ENCODE measurements around the gene EMP1. TPM values are rescaled to one million over a fixed set of nuclear protein-coding genes. Genes with fewer than 3 reads are reported as not detected.

The EMP1 gene
- 71.3 and 120 TPM in 2 replicates for total RNA-seq (2014; rRNA removed; shearing (Covaris generic))

GRCh38 chr12:13196130-13196921, at the start of gene EMP1:
TSS of gene EMP1 (plus strand) at chr12:13196726. CDS start at chr12:13211511, 14,785 bp downstream.
- DNase-seq (ENCODE audit: low read depth), result peak; percentile 100

GRCh38 chr12:13147688-13148484, 48.6 kb upstream of the EMP1 start:
- no peak for DNase-seq (ENCODE audit: low read depth)

- no peak for DNase-seq (ENCODE audit: low read depth)
Observed at GRCh38 chr12:13148485-13148847, 48.1 kb upstream of the EMP1 start.

- no peak for DNase-seq (ENCODE audit: low read depth)
Observed at GRCh38 chr12:13149411-13149810, 47.1 kb upstream of the EMP1 start.

- DNase-seq (ENCODE audit: low read depth), result peak; percentile 17
Observed at GRCh38 chr12:13152281-13152680, 44.2 kb upstream of the EMP1 start.

GRCh38 chr12:13152756-13153155, 43.8 kb upstream of the EMP1 start:
- no peak for DNase-seq (ENCODE audit: low read depth)

GRCh38 chr12:13153180-13153579, 43.3 kb upstream of the EMP1 start:
- DNase-seq (ENCODE audit: low read depth), result no peak

GRCh38 chr12:13154027-13154538, 42.4 kb upstream of the EMP1 start:
- DNase-seq (ENCODE audit: low read depth), result peak; percentile 38

- DNase-seq (ENCODE audit: low read depth), result no peak
Observed at GRCh38 chr12:13154831-13155230, 41.7 kb upstream of the EMP1 start.

GRCh38 chr12:13156277-13156676, 40.2 kb upstream of the EMP1 start:
- no peak for DNase-seq (ENCODE audit: low read depth)

GRCh38 chr12:13161172-13161571, 35.4 kb upstream of the EMP1 start:
- no peak for DNase-seq (ENCODE audit: low read depth)

- DNase-seq (ENCODE audit: low read depth), result no peak
Observed at GRCh38 chr12:13162904-13163303, 33.6 kb upstream of the EMP1 start.

- peak; percentile 54 for DNase-seq (ENCODE audit: low read depth)
Observed at GRCh38 chr12:13163868-13164635, 32.5 kb upstream of the EMP1 start.

- DNase-seq (ENCODE audit: low read depth), result no peak
Observed at GRCh38 chr12:13164921-13165616, 31.5 kb upstream of the EMP1 start.

- DNase-seq (ENCODE audit: low read depth), result peak; percentile 84
Observed at GRCh38 chr12:13165617-13166041, 30.9 kb upstream of the EMP1 start.

- peak; percentile 76 for DNase-seq (ENCODE audit: low read depth)
Observed at GRCh38 chr12:13167226-13167625, 29.3 kb upstream of the EMP1 start.

GRCh38 chr12:13167906-13168305, 28.6 kb upstream of the EMP1 start:
- no peak for DNase-seq (ENCODE audit: low read depth)

GRCh38 chr12:13169272-13169671, 27.3 kb upstream of the EMP1 start:
- DNase-seq (ENCODE audit: low read depth), result no peak

GRCh38 chr12:13170892-13171490, 25.5 kb upstream of the EMP1 start:
- peak; percentile 17 for DNase-seq (ENCODE audit: low read depth)

GRCh38 chr12:13171921-13172859, 24.3 kb upstream of the EMP1 start:
- DNase-seq (ENCODE audit: low read depth), result peak; percentile 47

Data from RPMI7951 (cell line).